Activated CD8-positive, alpha-beta memory T cell treated with anti-CD3 and anti-CD28 coated beads for 1 hour (primary cell): ENCODE measurements around the gene ARMS2.

ENCODE experiments used
- DNase-seq, 2 donors: peaks; one replicate each; pipeline ENCODE4 v3.0.0-alpha.2; 2020; ENCODE audit warnings: low read depth in 1 of 2; ENCODE audit errors: extremely low read depth in 1 of 2

ARMS2 gene

GRCh38 chr10:122469848-122470247, 15.4 kb downstream of the ARMS2 start:
- DNase-seq, result no peak

GRCh38 chr10:122471531-122472177, 17.2 kb downstream of the ARMS2 start:
- no peak for DNase-seq

- DNase-seq, result no peak
These were observed 18.7 kb downstream of the ARMS2 start for GRCh38 chr10:122473116-122473515.

- no peak for DNase-seq
These were observed 19.8 kb downstream of the ARMS2 start for GRCh38 chr10:122474131-122474818.

- DNase-seq, result no peak
These were observed 20.6 kb downstream of the ARMS2 start for GRCh38 chr10:122475100-122475499.

GRCh38 chr10:122475591-122476332, 21.3 kb downstream of the ARMS2 start:
- DNase-seq, result no peak

GRCh38 chr10:122476333-122476695, 21.9 kb downstream of the ARMS2 start:
- DNase-seq, result no peak

- no peak for DNase-seq
These were observed 23.0 kb downstream of the ARMS2 start for GRCh38 chr10:122477436-122477835.

GRCh38 chr10:122478971-122479370, 24.5 kb downstream of the ARMS2 start:
- no peak for DNase-seq

GRCh38 chr10:122480146-122480833, 25.8 kb downstream of the ARMS2 start:
- no peak for DNase-seq

GRCh38 chr10:122481296-122482056, 27.0 kb downstream of the ARMS2 start:
- DNase-seq, result no peak

GRCh38 chr10:122484276-122485060, 30.0 kb downstream of the ARMS2 start:
- DNase-seq, result no peak

- DNase-seq, result no peak
These were observed 31.2 kb downstream of the ARMS2 start for GRCh38 chr10:122485670-122486069.

- DNase-seq, result no peak
These were observed 32.1 kb downstream of the ARMS2 start for GRCh38 chr10:122486406-122487080.

- DNase-seq, result no peak
These were observed 32.8 kb downstream of the ARMS2 start for GRCh38 chr10:122487174-122487765.

GRCh38 chr10:122490268-122490667, 35.8 kb downstream of the ARMS2 start:
- DNase-seq, result no peak

GRCh38 chr10:122490786-122491680, 36.6 kb downstream of the ARMS2 start:
- no peak for DNase-seq

- DNase-seq, result no peak
These were observed 37.6 kb downstream of the ARMS2 start for GRCh38 chr10:122492006-122492405.
